Endothelial cell of umbilical vein (primary cell): ENCODE measurements around the gene PRKAG2.

Experiments used
- CTCF ChIP-seq, 2 donors: IDR thresholded peaks; 1 replicate in 1 of 2; 2 replicates in 1 of 2; pipeline ENCODE4 v1.5.1; 2011; ENCODE audit warnings: low read length in 2 of 2, mild to moderate bottlenecking in 2 of 2, moderate library complexity in 2 of 2, control low read depth in 1 of 2, inconsistent platforms in 1 of 2, low read depth in 1 of 2; ENCODE audit not compliant: insufficient read depth in 1 of 2; ENCODE audit errors: extremely low read depth in 1 of 2
- POLR2A ChIP-seq: IDR thresholded peaks from 2 replicates; pipeline ENCODE4 v1.6.1; 2012; ENCODE audit warnings: low read depth, mild to moderate bottlenecking, control low read depth, low read length

- TF ChIP-seq POLR2A (no peak), CTCF (IDR thresholded peaks at IDR 0.05; ENCODE audit: extremely low read depth in 1 of 2, insufficient read depth in 1 of 2, low read depth in 1 of 2, low read length in 2 of 2) (no peak)
Observed at GRCh38 chr7:151575410-151575809, 301.5 kb downstream of the PRKAG2 start.
